GDM1 (cell line): ENCODE data around the gene CLN5.
"Not testable (repeated sequence)": the region's sequence is repeated elsewhere in the genome, so short reads cannot be mapped to it uniquely, and the experiment has no call there.

Experiments used
- DNase-seq: peaks from one replicate; lab custom pipeline; 2025; lab: John Stamatoyannopoulos, UW

Gene CLN5

GRCh38 chr13:76991796-76992547 lies at the start of gene CLN5:
TSS of gene CLN5 (plus strand) at chr13:76992081. CDS start at chr13:76992099, 18 bp downstream.
- peak; percentile 97 for DNase-seq

GRCh38 chr13:76942363-76942762 lies 49.5 kb upstream of the CLN5 start:
- no peak for DNase-seq

GRCh38 chr13:76943646-76944045 lies 48.2 kb upstream of the CLN5 start:
- DNase-seq: no peak

- DNase-seq: no peak
Observed at GRCh38 chr13:76944456-76944855, 47.4 kb upstream of the CLN5 start.

- no peak for DNase-seq
Observed at GRCh38 chr13:76948149-76948548, 43.7 kb upstream of the CLN5 start, which contains the start of gene ACOD1. TSS of gene ACOD1 (plus strand) at chr13:76948511. CDS start at chr13:76948559, 48 bp downstream.

- DNase-seq: no peak
Observed at GRCh38 chr13:76950101-76950500, 41.8 kb upstream of the CLN5 start.

GRCh38 chr13:76953968-76954367 lies 37.9 kb upstream of the CLN5 start:
- no peak for DNase-seq

- DNase-seq: no peak
Observed at GRCh38 chr13:76954538-76954937, 37.3 kb upstream of the CLN5 start.

- DNase-seq: no peak
Observed at GRCh38 chr13:76955193-76955592, 36.7 kb upstream of the CLN5 start.

- DNase-seq: no peak
Observed at GRCh38 chr13:76955661-76956060, 36.2 kb upstream of the CLN5 start.

GRCh38 chr13:76958841-76959432 lies 32.9 kb upstream of the CLN5 start:
- no peak for DNase-seq

- DNase-seq: not testable (repeated sequence)
Observed at GRCh38 chr13:76959734-76960133, 32.1 kb upstream of the CLN5 start.

GRCh38 chr13:76965759-76966421 lies 26.0 kb upstream of the CLN5 start:
- no peak for DNase-seq

- no peak for DNase-seq
Observed at GRCh38 chr13:76967031-76967430, 24.9 kb upstream of the CLN5 start.

GRCh38 chr13:76968041-76968440 lies 23.8 kb upstream of the CLN5 start:
- no peak for DNase-seq

- DNase-seq: no peak
Observed at GRCh38 chr13:76969488-76970365, 22.2 kb upstream of the CLN5 start.

GRCh38 chr13:76971215-76971614 lies 20.7 kb upstream of the CLN5 start:
- DNase-seq: no peak

GRCh38 chr13:76971851-76972829 lies 19.7 kb upstream of the CLN5 start:
- no peak for DNase-seq

GRCh38 chr13:76973920-76974617 lies 17.8 kb upstream of the CLN5 start:
- DNase-seq: no peak

GRCh38 chr13:76974618-76974975 lies 17.3 kb upstream of the CLN5 start:
- DNase-seq: no peak
